ENCODE data around the gene ZNRF3.
A peak's percentile ranks its signal among the peaks of the same experiment; 100 is the strongest.
"Not testable (repeated sequence)": the region's sequence is repeated elsewhere in the genome, so short reads cannot be mapped to it uniquely, and the experiment has no call there.

ZNRF3 gene

DNA sequence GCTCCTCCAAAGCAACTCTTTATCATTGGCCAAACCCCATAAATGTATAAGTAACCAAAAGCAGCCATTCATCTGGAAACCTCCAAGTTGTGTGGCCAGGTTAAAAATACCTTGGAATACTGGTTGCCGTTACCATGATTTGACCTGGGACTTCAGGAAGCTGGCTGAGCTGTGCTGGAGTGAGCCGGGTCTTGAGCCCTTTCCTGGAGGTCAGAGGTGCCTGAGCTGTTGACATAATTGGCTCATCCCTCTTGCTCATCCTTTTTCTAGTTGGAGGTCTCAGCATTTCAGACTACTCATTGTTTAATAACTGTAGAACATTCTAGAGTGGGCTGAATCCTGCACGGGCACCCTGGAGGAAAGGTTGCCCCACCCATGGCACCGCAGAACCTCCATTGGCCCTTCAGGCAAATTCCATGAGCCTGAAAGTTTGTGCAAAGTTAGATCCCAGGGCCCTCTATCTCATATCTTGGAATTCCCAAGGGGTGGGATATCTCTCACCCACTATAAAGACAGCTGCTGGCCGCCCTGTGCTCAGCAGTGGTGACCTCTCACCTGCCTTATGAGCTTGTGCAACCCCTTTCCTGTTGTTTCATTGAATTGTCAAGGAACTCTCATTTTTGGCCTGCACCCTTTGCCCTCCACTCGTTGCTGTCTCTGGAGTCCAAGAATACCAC lies 101.2 kb downstream of the ZNRF3 start:
- DNase-seq (ENCODE audit: low read depth in 3 of 3) = no peak

DNA sequence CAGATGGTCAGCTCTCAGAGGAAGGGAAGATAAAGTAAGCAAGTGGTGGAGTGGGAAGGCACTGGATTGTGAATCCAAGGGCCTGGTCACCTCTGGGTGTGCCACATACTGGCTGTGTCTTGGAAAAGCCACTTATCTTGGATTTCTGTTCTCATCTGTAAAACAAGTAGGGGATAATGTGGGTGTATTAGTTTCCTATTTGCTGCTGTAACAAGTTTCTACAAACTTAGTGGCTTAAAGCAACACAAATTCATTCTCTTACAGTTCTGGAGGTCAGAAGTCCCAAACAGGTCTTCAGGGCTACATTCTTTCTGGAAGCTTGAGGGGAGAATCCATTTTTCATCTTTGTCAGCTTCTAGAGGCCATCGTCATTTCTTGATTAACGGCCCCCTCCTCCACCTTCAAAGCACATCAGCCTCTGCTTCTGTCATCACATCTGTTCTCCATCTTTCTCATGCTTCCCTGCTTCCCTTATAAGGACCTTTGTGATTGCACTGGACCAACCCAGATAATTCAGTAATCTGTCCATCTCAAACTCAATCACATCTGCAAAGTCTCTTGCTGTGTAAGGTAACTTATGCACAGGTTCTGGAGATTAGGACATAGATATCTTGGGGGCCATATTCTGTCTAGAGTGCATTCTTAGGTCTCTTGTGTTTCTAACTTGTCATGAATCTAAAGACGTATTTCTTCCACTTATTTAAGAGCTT lies 102.4 kb downstream of the ZNRF3 start:
- DNase-seq (ENCODE audit: low read depth in 3 of 3) = no peak

GRCh38 chr22:28986366-28986765 lies 103.0 kb downstream of the ZNRF3 start:
- DNase-seq (ENCODE audit: low read depth in 3 of 3) = no peak

DNA sequence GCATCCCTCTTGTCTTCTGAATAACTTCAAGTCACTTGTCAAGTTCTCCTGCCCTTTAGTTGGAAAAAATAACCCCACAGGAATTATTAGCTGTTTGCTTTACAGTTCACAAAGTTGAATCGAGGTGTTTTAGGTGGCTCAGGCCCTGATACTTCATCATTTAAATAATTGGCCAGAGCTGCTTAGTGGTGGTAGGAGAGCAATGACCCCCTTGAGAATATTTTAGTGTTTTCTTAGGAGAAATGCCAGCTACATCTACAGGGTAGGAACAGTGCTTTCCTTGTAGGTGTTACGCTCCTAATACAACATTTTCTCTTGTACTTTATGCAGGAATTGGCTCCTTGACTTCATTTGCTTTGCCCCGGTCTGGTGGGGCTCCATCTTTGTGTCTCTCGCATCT lies 105.1 kb downstream of the ZNRF3 start:
- DNase-seq (ENCODE audit: low read depth in 3 of 3) = no peak

- peak in 1 of 3 donors; percentile 1 for DNase-seq (ENCODE audit: low read depth in 3 of 3)
These were observed 105.7 kb downstream of the ZNRF3 start for GRCh38 chr22:28989035-28989464.

- no peak for DNase-seq (ENCODE audit: low read depth in 3 of 3)
These were observed 106.1 kb downstream of the ZNRF3 start for GRCh38 chr22:28989484-28989883.

GRCh38 chr22:28989912-28990311 lies 106.5 kb downstream of the ZNRF3 start:
- DNase-seq (ENCODE audit: low read depth in 3 of 3) = no peak

DNA sequence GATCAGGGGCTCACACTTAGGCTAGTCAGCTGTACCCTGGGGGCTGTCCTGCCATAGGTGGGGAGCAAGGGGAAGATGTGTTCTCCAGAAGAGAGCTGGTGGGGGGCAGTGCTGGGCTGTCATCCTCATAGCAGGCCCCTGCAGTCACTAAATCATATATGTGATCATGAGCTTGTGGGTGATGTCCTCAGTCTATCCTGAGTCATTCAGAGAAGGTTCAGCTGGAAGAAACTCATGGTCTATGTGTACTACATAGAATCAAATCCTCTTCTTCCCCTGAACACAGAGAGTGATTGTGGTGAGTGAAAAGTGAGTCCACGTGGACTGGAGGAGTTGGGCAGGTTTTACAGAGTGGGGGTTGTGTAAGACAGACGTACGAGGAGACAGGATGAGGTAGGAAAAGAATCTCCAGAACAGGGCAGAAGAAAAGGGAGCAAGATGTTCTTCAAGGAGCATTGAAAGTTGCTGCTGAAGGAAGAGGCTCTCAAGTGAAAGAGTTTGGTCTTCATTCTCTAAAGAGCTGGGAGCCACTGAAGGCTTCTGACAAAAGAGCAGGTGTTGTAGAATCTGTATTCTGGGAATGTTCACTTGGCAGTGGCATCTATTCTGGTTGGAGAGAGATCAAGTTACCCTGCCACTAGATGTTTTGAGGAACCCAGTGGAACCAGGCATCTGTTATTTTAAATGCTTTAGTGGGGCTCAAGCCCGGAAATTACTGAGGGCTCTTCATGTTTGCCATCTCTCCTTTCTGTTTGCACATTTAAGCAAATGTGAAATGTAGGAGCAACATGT lies 109.4 kb downstream of the ZNRF3 start:
- DNase-seq (ENCODE audit: low read depth in 3 of 3) = no peak

GRCh38 chr22:28994522-28994921 lies 111.2 kb downstream of the ZNRF3 start:
- no peak for DNase-seq (ENCODE audit: low read depth in 3 of 3)

GRCh38 chr22:28995551-28995950 lies 112.2 kb downstream of the ZNRF3 start:
- DNase-seq (ENCODE audit: low read depth in 3 of 3) = no peak

DNA sequence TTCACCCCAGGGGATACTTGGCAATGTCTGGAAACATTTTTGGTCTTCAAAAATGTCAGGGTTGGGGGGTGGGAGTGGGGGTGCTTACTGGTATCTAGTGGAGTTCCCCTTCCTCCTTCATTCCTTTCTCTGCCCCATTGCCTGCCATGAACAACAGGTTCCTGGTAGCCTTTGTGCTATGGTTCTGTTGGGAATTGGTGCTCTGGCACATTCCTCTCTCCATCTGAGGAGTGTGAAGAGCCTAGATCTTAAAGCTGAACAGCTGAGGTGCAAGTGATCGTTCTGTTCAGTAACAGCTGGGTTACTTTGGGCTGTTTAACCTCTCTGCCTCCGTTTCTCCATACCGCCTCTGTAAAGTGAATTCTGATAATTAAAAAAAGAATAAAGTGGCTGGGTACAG lies 114.0 kb downstream of the ZNRF3 start:
- DNase-seq (ENCODE audit: low read depth in 3 of 3) = no peak

GRCh38 chr22:28998681-28999080 lies 115.3 kb downstream of the ZNRF3 start:
- DNase-seq (ENCODE audit: low read depth in 3 of 3) = no peak

GRCh38 chr22:28999510-28999909 lies 116.1 kb downstream of the ZNRF3 start:
- no peak for DNase-seq (ENCODE audit: low read depth in 3 of 3)

- no peak for DNase-seq (ENCODE audit: low read depth in 3 of 3)
These were observed 116.7 kb downstream of the ZNRF3 start for GRCh38 chr22:28999919-29000556.

GRCh38 chr22:29000641-29001040 lies 117.3 kb downstream of the ZNRF3 start:
- DNase-seq (ENCODE audit: low read depth in 3 of 3) = no peak

GRCh38 chr22:29002603-29003002 lies 119.2 kb downstream of the ZNRF3 start:
- DNase-seq (ENCODE audit: low read depth in 3 of 3) = no peak

DNA sequence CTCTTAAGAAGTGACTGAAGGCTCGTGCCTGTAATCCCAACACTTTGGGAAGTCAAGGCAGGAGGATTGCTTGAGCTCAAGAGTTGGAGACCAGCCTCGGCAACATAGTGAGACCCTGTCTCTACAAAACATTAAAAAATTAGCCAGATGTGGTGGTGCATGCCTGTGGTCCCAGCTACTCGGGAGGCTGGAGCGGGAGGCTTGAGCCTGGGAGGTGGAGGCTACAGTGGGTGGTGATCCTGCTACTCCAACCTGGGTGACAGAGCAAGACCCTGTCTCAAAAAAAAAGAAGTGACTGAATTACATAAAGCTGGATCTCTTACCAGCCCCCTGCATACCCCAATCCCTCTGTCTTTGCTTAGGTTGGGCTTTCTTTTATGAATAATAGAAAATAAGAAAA lies 120.2 kb downstream of the ZNRF3 start:
- no peak for DNase-seq (ENCODE audit: low read depth in 3 of 3)

- no peak for DNase-seq (ENCODE audit: low read depth in 3 of 3)
These were observed 120.7 kb downstream of the ZNRF3 start for GRCh38 chr22:29003975-29004646.

DNA sequence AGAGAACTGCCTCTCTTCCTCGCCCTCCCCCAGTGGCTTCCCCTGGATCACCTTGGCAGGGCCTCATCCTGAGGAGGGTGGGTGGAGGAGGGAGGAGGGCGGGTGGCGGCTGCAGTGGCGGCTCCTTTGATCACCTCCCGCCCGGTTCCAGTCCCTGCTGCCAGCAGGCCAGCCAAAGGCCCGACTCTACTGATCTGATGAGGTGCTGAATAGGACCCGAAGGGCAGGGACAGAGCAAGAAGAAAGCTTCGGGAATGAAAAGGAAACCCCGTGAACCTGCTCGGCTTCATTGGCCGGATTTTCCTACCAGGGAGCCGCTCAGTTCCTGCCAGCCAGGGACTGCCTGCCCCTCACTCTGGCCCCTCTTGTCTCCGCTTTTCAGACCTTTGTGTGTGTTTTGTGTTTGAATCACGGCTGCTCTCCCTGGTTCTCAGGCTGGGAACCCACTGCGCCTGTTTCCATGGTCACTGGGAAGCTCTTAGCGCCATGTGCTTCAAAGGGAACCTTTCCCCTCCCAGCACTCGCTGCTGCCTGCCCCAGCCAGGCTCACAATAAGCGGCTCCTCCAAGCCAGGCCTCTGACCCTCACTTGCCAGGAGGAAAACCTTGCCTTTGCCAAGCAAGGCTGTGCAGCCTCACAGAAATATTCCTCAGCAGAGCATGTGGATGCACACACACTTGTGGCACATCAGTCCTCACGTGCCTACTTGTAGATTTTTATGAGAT lies 121.4 kb downstream of the ZNRF3 start:
- DNase-seq (ENCODE audit: low read depth in 3 of 3) = no peak

GRCh38 chr22:29005754-29006153 lies 122.4 kb downstream of the ZNRF3 start:
- DNase-seq (ENCODE audit: low read depth in 3 of 3) = not testable (repeated sequence)

- no peak for DNase-seq (ENCODE audit: low read depth in 3 of 3)
These were observed 123.0 kb downstream of the ZNRF3 start for GRCh38 chr22:29006346-29006745.

Measured in stimulated activated CD4-positive, alpha-beta T cell treated with anti-CD3 and anti-CD28 coated beads, TNF-alpha, amount 100 ng/mL, for 48 hours (primary cell).